WTC11 (cell line): Measurements from ENCODE around the gene CTDSPL. TPM values are rescaled to one million over a fixed set of nuclear protein-coding genes. Genes with fewer than 3 reads are reported as not detected.

Experiments used
- ATAC-seq: fragments of 200-7000 bp; cut with Tn5 transposase; 2 replicates; pipeline ENCODE4 v1.10.0; 2021; ENCODE audit warnings: mild to moderate bottlenecking, moderate library complexity
- Bru-seq: library from RNA; stranded (reverse); fragments of 400-500 nt; gene quantifications from one replicate; lab custom pipeline; 2021; lab: Mats Ljungman, UMichigan
- CTCF ChIA-PET: fragments of 300-600 bp; sonication (Branson Sonifier 250); formaldehyde crosslinking; loops from one replicate; lab custom pipeline; 2021; ENCODE audit warnings: antibody characterized with exemption; lab: Charles Lee
- POLR2A ChIA-PET: fragments of 350-600 bp; sonication (Branson Sonifier 250); formaldehyde crosslinking; loops from one replicate; lab custom pipeline; 2021; ENCODE audit warnings: antibody characterized with exemption; lab: Charles Lee
- DNase-seq: peaks from one replicate; pipeline ENCODE4 v3.0.0; 2021; ENCODE audit warnings: low spot score
- H3K27ac Mint-ChIP-seq: 2 replicates; pipeline ENCODE4 v1.8.0; 2021; ENCODE audit warnings: mixed read lengths
- H3K27me3 Mint-ChIP-seq: 2 replicates; pipeline ENCODE4 v1.8.0; 2021; ENCODE audit warnings: low read depth, mild to moderate bottlenecking, moderate library complexity, mixed read lengths
- H3K36me3 Mint-ChIP-seq: 2 replicates; pipeline ENCODE4 v1.8.0; 2021; ENCODE audit warnings: mixed read lengths
- H3K4me1 Mint-ChIP-seq: 2 replicates; pipeline ENCODE4 v1.8.0; 2022; ENCODE audit warnings: mixed read lengths
- H3K4me3 Mint-ChIP-seq: 2 replicates; pipeline ENCODE4 v1.8.0; 2021; ENCODE audit warnings: mild to moderate bottlenecking, moderate library complexity, mixed read lengths
- H3K9me3 Mint-ChIP-seq: 2 replicates; pipeline ENCODE4 v1.8.0; 2021; ENCODE audit warnings: mixed read lengths
- CBFB ChIP-seq: sonication (generic); formaldehyde crosslinking; IDR thresholded peaks from 2 replicates; pipeline ENCODE4 v1.8.1; 2022; ENCODE audit warnings: mild to moderate bottlenecking, low read depth, missing genetic modification reagents
- ETV6 ChIP-seq: sonication (generic); formaldehyde crosslinking; IDR thresholded peaks from 2 replicates; pipeline ENCODE4 v1.8.1; 2022; ENCODE audit warnings: mild to moderate bottlenecking, missing genetic modification reagents
- GABPB1 ChIP-seq: sonication (generic); formaldehyde crosslinking; IDR thresholded peaks from 2 replicates; pipeline ENCODE4 v1.8.1; 2023; ENCODE audit warnings: mild to moderate bottlenecking, missing genetic modification reagents
- IRF2 ChIP-seq: sonication (generic); formaldehyde crosslinking; IDR thresholded peaks from 2 replicates; pipeline ENCODE4 v1.8.0; 2022; ENCODE audit warnings: low read depth, missing genetic modification reagents, borderline replicate concordance
- MYBL2 ChIP-seq: sonication (generic); formaldehyde crosslinking; IDR thresholded peaks from 2 replicates; pipeline ENCODE4 v1.8.1; 2023; ENCODE audit warnings: mild to moderate bottlenecking, moderate library complexity, missing genetic modification reagents
- NFE2L1 ChIP-seq: sonication (generic); formaldehyde crosslinking; IDR thresholded peaks from 2 replicates; pipeline ENCODE4 v1.8.1; 2023; ENCODE audit warnings: missing genetic modification reagents
- NR3C1 ChIP-seq: sonication (generic); formaldehyde crosslinking; conservative IDR thresholded peaks from 2 replicates; pipeline ENCODE4 v1.8.1; 2023; ENCODE audit warnings: low read depth, mild to moderate bottlenecking, missing genetic modification reagents
- OVOL2 ChIP-seq: fragments of 250-450 bp; sonication (Bioruptor Pico); IDR thresholded peaks from 2 replicates; pipeline ENCODE4 v1.9.0; 2021; ENCODE audit warnings: mild to moderate bottlenecking, borderline replicate concordance
- SMAD3 ChIP-seq: sonication (generic); formaldehyde crosslinking; IDR thresholded peaks from 2 replicates; pipeline ENCODE4 v1.8.0; 2022; ENCODE audit warnings: missing genetic modification reagents, mild to moderate bottlenecking, borderline replicate concordance
- TEAD1 ChIP-seq: sonication (generic); formaldehyde crosslinking; IDR thresholded peaks from 2 replicates; pipeline ENCODE4 v1.8.0; 2022; ENCODE audit warnings: mild to moderate bottlenecking, missing genetic modification reagents
- TEAD4 ChIP-seq: sonication (generic); formaldehyde crosslinking; IDR thresholded peaks from 2 replicates; pipeline ENCODE4 v1.8.0; 2022; ENCODE audit warnings: mild to moderate bottlenecking, missing genetic modification reagents
- ZBTB21 ChIP-seq: sonication (generic); formaldehyde crosslinking; IDR thresholded peaks from 2 replicates; pipeline ENCODE4 v1.8.1; 2023; ENCODE audit warnings: mild to moderate bottlenecking, missing genetic modification reagents, borderline replicate concordance
- ZNF138 ChIP-seq: sonication (generic); formaldehyde crosslinking; conservative IDR thresholded peaks from 2 replicates; pipeline ENCODE4 v1.8.1; 2022; ENCODE audit warnings: mild to moderate bottlenecking, moderate library complexity, missing genetic modification reagents
- ZNF263 ChIP-seq: sonication (generic); formaldehyde crosslinking; IDR thresholded peaks from 2 replicates; pipeline ENCODE4 v1.8.1; 2022; ENCODE audit warnings: low read depth, mild to moderate bottlenecking, moderate library complexity, missing genetic modification reagents
- ZNF416 ChIP-seq: fragments of 250-450 bp; sonication (Bioruptor Pico); IDR thresholded peaks from 2 replicates; pipeline ENCODE4 v1.9.0; 2021; ENCODE audit warnings: mild to moderate bottlenecking, inconsistent platforms
- ZNF423 ChIP-seq: fragments of 250-450 bp; sonication (Bioruptor Pico); IDR thresholded peaks from 2 replicates; pipeline ENCODE4 v2.1.2; 2022; ENCODE audit warnings: mild to moderate bottlenecking, moderate library complexity
- long read RNA-seq, 3 experiments: library from RNA in 1 of 3; library from capped mRNA in 1 of 3; library from polyadenylated mRNA in 1 of 3; unstranded in 2 of 3; stranded (forward) in 1 of 3; transcript quantifications; one replicate each; pipeline ENCODE4 v2.0.0, GENCODE V29; 2021
- total RNA-seq: library from RNA; stranded (reverse); gene quantifications from 3 replicates; pipeline ENCODE4 v1.2.3, GENCODE V29; 2021
- TF ChIP-seq, protein P1 (sequence below): sonication (generic); formaldehyde crosslinking; IDR thresholded peaks from 2 replicates; pipeline ENCODE4 v1.8.1; 2023; ENCODE audit warnings: mild to moderate bottlenecking, missing genetic modification reagents
- TF ChIP-seq, protein P2 (sequence below): fragments of 250-450 bp; sonication (Bioruptor Pico); IDR thresholded peaks from 2 replicates; pipeline ENCODE4 v1.9.0; 2021; ENCODE audit warnings: mild to moderate bottlenecking
- TF ChIP-seq, protein P3 (sequence below): sonication (generic); formaldehyde crosslinking; IDR thresholded peaks from 2 replicates; pipeline ENCODE4 v1.8.1; 2023; ENCODE audit warnings: mild to moderate bottlenecking, moderate library complexity, missing genetic modification reagents
- TF ChIP-seq, protein P4 (sequence below): sonication (generic); formaldehyde crosslinking; IDR thresholded peaks from 2 replicates; pipeline ENCODE4 v1.8.0; 2022; ENCODE audit warnings: missing genetic modification reagents
- TF ChIP-seq, protein P5 (sequence below): sonication (generic); formaldehyde crosslinking; IDR thresholded peaks from 2 replicates; pipeline ENCODE4 v1.8.1; 2022; ENCODE audit warnings: low read depth, missing genetic modification reagents, borderline replicate concordance

Gene CTDSPL, protein sequence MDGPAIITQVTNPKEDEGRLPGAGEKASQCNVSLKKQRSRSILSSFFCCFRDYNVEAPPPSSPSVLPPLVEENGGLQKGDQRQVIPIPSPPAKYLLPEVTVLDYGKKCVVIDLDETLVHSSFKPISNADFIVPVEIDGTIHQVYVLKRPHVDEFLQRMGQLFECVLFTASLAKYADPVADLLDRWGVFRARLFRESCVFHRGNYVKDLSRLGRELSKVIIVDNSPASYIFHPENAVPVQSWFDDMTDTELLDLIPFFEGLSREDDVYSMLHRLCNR
- total RNA-seq (28.0 to 41.2 TPM (median 28.6 TPM) in 3 replicates), Bru-seq, nascent RNA (percentile 73 among the genes with signal in this experiment)
- long read RNA-seq, experiment 1, full-length matches to known transcripts = 55 of 132 reads
- long read RNA-seq, experiment 1, partial matches to known transcripts = 22 of 132 reads
- long read RNA-seq, experiment 1, other reads (novel, unspliced or antisense) = 55 of 132 reads
- long read RNA-seq, experiment 2, full-length matches to known transcripts = 14 of 44 reads
- long read RNA-seq, experiment 2, partial matches to known transcripts = 5 of 44 reads
- long read RNA-seq, experiment 2, other reads (novel, unspliced or antisense) = 25 of 44 reads
- long read RNA-seq, experiment 3, partial matches to known transcripts = 0 of 2 reads
- long read RNA-seq, experiment 3, other reads (novel, unspliced or antisense) = 2 of 2 reads

DNA sequence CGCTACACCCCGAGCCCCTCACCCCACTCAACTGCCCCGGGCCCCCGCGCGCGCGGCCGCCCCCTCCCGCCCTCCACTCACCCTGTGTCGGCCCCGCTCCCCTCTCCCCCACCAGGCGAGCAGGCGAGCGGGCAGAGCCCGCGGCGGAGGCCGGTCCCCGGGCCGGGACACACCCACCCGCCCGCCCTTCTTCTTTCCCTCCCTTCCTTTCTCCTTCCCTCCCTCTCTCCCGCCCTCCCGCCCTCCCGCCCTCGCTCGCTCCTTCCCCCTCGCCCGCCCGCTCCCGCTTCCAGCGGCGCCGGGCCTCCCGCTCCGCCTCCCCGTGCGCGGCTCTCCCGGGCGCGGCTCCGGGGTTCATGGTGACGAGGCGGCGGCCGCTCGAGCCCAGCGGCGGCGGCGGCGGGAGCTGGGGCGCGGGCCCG, at the start of gene CTDSPL:
Gene CTDSPL, plus strand, starts transcription at position 261 of the 422 bp plus-strand sequence. CDS start 320 bp downstream, outside the sequence.
- H3K27ac Mint-ChIP-seq = peak within 1 kb of the TSS; percentile 82
- H3K27me3 Mint-ChIP-seq = peaks cover 24% of the 10 kb centered on the region
- peaks cover 4% of the 10 kb centered on the region; the same call in 1 of the 2 replicates for H3K9me3 Mint-ChIP-seq
- H3K4me3 Mint-ChIP-seq = peak within 1 kb of the TSS; percentile 92
- ATAC-seq (no peak; the same call in 1 of the 2 replicates), DNase-seq (peak; percentile 50)
- ChIA-PET CTCF (interaction anchor here (0.6 kb wide), 1 partner anchor 102 kb away, joined by 5 read pairs; no protein-coding TSS in a partner anchor), POLR2A (no interaction called here)
- TF ChIP-seq CBFB (CRISPR knock-in tag) = no peak
- TF ChIP-seq ZBTB21 (CRISPR knock-in tag) = no peak
- no peak for TF ChIP-seq IRF2 (CRISPR knock-in tag)
- TF ChIP-seq ZNF263 (CRISPR knock-in tag) = no peak
- TF ChIP-seq TEAD4 (CRISPR knock-in tag) = no peak
- peaks cover 5% of the 10 kb centered on the region; the same call in 1 of the 2 replicates for H3K36me3 Mint-ChIP-seq
- H3K4me1 Mint-ChIP-seq = peaks cover 40% of the 10 kb centered on the region

DNA sequence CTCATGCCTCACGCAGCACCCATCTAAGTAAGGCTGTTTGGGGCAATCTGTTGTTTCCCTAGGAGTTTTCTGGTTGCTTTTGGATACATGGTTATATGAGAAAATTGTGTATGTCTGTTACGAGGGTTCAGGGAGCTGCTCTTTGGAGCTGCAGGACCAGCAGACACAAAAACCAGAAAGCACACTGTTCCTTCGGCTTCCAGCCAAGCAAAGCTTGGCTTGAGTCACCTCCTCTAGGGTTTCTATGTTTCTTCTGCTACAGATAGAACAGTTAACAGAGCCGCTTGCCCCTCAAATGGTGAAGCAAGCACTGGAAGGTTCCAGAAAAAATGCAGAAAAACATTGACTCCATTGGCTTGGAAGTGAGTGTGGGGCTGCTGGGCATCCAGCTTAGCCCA, 49.2 kb upstream of the CTDSPL start:
- Mint-ChIP-seq H3K9me3 (no peaks in the 10 kb centered on the region), H3K4me3 (no peak overlapping the region), H3K4me1 (no peaks in the 10 kb centered on the region), H3K36me3 (no peaks in the 10 kb centered on the region), H3K27me3 (no peaks in the 10 kb centered on the region), H3K27ac (no peak overlapping the region)
- ATAC-seq (no peak), DNase-seq (no peak)
- ChIA-PET POLR2A (no interaction called here), CTCF (interaction anchor here (1.3 to 1.5 kb wide), 2 partner anchors 43 to 162 kb away, joined by 3 read pairs; no protein-coding TSS in a partner anchor)
- TF ChIP-seq SMAD3 (no peak), GABPB1 (CRISPR knock-in tag) (no peak), ZNF416 (CRISPR knock-in tag) (no peak), ZNF423 (CRISPR knock-in tag) (no peak), NFE2L1 (CRISPR knock-in tag) (no peak), ZNF138 (CRISPR knock-in tag) (no peak), TEAD1 (no peak), OVOL2 (CRISPR knock-in tag) (no peak), NR3C1 (CRISPR knock-in tag) (no peak), MYBL2 (CRISPR knock-in tag) (no peak), ETV6 (CRISPR knock-in tag) (no peak)
- TF ChIP-seq, protein P1, sequence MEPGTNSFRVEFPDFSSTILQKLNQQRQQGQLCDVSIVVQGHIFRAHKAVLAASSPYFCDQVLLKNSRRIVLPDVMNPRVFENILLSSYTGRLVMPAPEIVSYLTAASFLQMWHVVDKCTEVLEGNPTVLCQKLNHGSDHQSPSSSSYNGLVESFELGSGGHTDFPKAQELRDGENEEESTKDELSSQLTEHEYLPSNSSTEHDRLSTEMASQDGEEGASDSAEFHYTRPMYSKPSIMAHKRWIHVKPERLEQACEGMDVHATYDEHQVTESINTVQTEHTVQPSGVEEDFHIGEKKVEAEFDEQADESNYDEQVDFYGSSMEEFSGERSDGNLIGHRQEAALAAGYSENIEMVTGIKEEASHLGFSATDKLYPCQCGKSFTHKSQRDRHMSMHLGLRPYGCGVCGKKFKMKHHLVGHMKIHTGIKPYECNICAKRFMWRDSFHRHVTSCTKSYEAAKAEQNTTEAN (CRISPR knock-in tag) = no peak
- TF ChIP-seq, protein P2, sequence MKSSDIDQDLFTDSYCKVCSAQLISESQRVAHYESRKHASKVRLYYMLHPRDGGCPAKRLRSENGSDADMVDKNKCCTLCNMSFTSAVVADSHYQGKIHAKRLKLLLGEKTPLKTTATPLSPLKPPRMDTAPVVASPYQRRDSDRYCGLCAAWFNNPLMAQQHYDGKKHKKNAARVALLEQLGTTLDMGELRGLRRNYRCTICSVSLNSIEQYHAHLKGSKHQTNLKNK (CRISPR knock-in tag) = no peak
- TF ChIP-seq, protein P3, sequence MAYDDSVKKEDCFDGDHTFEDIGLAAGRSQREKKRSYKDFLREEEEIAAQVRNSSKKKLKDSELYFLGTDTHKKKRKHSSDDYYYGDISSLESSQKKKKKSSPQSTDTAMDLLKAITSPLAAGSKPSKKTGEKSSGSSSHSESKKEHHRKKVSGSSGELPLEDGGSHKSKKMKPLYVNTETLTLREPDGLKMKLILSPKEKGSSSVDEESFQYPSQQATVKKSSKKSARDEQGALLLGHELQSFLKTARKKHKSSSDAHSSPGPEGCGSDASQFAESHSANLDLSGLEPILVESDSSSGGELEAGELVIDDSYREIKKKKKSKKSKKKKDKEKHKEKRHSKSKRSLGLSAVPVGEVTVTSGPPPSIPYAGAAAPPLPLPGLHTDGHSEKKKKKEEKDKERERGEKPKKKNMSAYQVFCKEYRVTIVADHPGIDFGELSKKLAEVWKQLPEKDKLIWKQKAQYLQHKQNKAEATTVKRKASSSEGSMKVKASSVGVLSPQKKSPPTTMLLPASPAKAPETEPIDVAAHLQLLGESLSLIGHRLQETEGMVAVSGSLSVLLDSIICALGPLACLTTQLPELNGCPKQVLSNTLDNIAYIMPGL (CRISPR knock-in tag) = no peak
- TF ChIP-seq, protein P4, sequence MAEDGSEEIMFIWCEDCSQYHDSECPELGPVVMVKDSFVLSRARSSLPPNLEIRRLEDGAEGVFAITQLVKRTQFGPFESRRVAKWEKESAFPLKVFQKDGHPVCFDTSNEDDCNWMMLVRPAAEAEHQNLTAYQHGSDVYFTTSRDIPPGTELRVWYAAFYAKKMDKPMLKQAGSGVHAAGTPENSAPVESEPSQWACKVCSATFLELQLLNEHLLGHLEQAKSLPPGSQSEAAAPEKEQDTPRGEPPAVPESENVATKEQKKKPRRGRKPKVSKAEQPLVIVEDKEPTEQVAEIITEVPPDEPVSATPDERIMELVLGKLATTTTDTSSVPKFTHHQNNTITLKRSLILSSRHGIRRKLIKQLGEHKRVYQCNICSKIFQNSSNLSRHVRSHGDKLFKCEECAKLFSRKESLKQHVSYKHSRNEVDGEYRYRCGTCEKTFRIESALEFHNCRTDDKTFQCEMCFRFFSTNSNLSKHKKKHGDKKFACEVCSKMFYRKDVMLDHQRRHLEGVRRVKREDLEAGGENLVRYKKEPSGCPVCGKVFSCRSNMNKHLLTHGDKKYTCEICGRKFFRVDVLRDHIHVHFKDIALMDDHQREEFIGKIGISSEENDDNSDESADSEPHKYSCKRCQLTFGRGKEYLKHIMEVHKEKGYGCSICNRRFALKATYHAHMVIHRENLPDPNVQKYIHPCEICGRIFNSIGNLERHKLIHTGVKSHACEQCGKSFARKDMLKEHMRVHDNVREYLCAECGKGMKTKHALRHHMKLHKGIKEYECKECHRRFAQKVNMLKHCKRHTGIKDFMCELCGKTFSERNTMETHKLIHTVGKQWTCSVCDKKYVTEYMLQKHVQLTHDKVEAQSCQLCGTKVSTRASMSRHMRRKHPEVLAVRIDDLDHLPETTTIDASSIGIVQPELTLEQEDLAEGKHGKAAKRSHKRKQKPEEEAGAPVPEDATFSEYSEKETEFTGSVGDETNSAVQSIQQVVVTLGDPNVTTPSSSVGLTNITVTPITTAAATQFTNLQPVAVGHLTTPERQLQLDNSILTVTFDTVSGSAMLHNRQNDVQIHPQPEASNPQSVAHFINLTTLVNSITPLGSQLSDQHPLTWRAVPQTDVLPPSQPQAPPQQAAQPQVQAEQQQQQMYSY (CRISPR knock-in tag) = no peak
- TF ChIP-seq, protein P5, sequence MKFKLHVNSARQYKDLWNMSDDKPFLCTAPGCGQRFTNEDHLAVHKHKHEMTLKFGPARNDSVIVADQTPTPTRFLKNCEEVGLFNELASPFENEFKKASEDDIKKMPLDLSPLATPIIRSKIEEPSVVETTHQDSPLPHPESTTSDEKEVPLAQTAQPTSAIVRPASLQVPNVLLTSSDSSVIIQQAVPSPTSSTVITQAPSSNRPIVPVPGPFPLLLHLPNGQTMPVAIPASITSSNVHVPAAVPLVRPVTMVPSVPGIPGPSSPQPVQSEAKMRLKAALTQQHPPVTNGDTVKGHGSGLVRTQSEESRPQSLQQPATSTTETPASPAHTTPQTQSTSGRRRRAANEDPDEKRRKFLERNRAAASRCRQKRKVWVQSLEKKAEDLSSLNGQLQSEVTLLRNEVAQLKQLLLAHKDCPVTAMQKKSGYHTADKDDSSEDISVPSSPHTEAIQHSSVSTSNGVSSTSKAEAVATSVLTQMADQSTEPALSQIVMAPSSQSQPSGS (CRISPR knock-in tag) = no peak
